Nephron progenitor cell (in vitro differentiated cells): ENCODE data around the gene PTMS.

Source experiments
- DNase-seq: peaks from one replicate; pipeline ENCODE4 v3.0.0; 2021
- H3K27ac Mint-ChIP-seq: 2 replicates; pipeline ENCODE4 v1.8.0; 2021; ENCODE audit warnings: mild to moderate bottlenecking, moderate library complexity, mixed read lengths
- H3K27me3 Mint-ChIP-seq: 2 replicates; pipeline ENCODE4 v1.8.0; 2021; ENCODE audit warnings: mild to moderate bottlenecking, low read depth, mixed read lengths; ENCODE audit not compliant: poor library complexity
- H3K36me3 Mint-ChIP-seq: 2 replicates; pipeline ENCODE4 v1.8.0; 2021; ENCODE audit warnings: low read depth, mixed read lengths
- H3K4me1 Mint-ChIP-seq: 2 replicates; pipeline ENCODE4 v1.8.0; 2021; ENCODE audit warnings: mixed read lengths
- H3K4me3 Mint-ChIP-seq: 2 replicates; pipeline ENCODE4 v1.8.0; 2021; ENCODE audit warnings: mild to moderate bottlenecking, moderate library complexity, mixed read lengths
- H3K9me3 Mint-ChIP-seq: 2 replicates; pipeline ENCODE4 v1.8.0; 2021; ENCODE audit warnings: mild to moderate bottlenecking, moderate library complexity, mixed read lengths
- TF ChIP-seq, protein P1 (sequence below): fragments of 200-600 bp; sonication (generic); IDR thresholded peaks from 2 replicates; pipeline ENCODE4 v1.5.0; 2021; ENCODE audit warnings: antibody characterized with exemption

The PTMS gene

GRCh38 chr12:6787309-6787708, 21.1 kb downstream of the PTMS start:
- Mint-ChIP-seq H3K4me1 (peaks cover 43% of the 10 kb centered on the region), H3K27me3 (peaks cover 3% of the 10 kb centered on the region), H3K36me3 (no peaks in the 10 kb centered on the region), H3K4me3 (no peak overlapping the region), H3K9me3 (no peaks in the 10 kb centered on the region), H3K27ac (no peak overlapping the region)
- TF ChIP-seq, protein P1, sequence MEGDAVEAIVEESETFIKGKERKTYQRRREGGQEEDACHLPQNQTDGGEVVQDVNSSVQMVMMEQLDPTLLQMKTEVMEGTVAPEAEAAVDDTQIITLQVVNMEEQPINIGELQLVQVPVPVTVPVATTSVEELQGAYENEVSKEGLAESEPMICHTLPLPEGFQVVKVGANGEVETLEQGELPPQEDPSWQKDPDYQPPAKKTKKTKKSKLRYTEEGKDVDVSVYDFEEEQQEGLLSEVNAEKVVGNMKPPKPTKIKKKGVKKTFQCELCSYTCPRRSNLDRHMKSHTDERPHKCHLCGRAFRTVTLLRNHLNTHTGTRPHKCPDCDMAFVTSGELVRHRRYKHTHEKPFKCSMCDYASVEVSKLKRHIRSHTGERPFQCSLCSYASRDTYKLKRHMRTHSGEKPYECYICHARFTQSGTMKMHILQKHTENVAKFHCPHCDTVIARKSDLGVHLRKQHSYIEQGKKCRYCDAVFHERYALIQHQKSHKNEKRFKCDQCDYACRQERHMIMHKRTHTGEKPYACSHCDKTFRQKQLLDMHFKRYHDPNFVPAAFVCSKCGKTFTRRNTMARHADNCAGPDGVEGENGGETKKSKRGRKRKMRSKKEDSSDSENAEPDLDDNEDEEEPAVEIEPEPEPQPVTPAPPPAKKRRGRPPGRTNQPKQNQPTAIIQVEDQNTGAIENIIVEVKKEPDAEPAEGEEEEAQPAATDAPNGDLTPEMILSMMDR: no peak
- DNase-seq: no peak

- no peak for DNase-seq
- H3K4me1 Mint-ChIP-seq: peaks cover 44% of the 10 kb centered on the region
- no peaks in the 10 kb centered on the region for H3K9me3 Mint-ChIP-seq
- no peak within 1 kb of the TSS for H3K4me3 Mint-ChIP-seq
- no peak within 1 kb of the TSS for H3K27ac Mint-ChIP-seq
- peaks cover 3% of the 10 kb centered on the region for H3K27me3 Mint-ChIP-seq
- no peaks in the 10 kb centered on the region for H3K36me3 Mint-ChIP-seq
- TF ChIP-seq, protein P1: no peak
These were observed 23.1 kb downstream of the PTMS start, which contains the start of gene CD4 for GRCh38 chr12:6788972-6789924. Gene CD4, plus strand, starts transcription at chr12:6789528. Its CDS starts 10,611 bp downstream, at chr12:6800139.

GRCh38 chr12:6790496-6791150, 24.5 kb downstream of the PTMS start:
- DNase-seq: no peak
- Mint-ChIP-seq H3K9me3 (no peaks in the 10 kb centered on the region), H3K4me1 (peaks cover 44% of the 10 kb centered on the region), H3K36me3 (no peaks in the 10 kb centered on the region), H3K4me3 (no peak overlapping the region), H3K27ac (no peak overlapping the region), H3K27me3 (peaks cover 3% of the 10 kb centered on the region)
- TF ChIP-seq, protein P1: no peak

- Mint-ChIP-seq H3K4me3 (no peak overlapping the region), H3K27me3 (peaks cover 3% of the 10 kb centered on the region), H3K27ac (peak overlapping the region; percentile 90), H3K4me1 (peaks cover 47% of the 10 kb centered on the region), H3K36me3 (no peaks in the 10 kb centered on the region), H3K9me3 (no peaks in the 10 kb centered on the region)
- DNase-seq: no peak
- TF ChIP-seq, protein P1: no peak
These were observed 25.9 kb downstream of the PTMS start for GRCh38 chr12:6791931-6792520.

DNA sequence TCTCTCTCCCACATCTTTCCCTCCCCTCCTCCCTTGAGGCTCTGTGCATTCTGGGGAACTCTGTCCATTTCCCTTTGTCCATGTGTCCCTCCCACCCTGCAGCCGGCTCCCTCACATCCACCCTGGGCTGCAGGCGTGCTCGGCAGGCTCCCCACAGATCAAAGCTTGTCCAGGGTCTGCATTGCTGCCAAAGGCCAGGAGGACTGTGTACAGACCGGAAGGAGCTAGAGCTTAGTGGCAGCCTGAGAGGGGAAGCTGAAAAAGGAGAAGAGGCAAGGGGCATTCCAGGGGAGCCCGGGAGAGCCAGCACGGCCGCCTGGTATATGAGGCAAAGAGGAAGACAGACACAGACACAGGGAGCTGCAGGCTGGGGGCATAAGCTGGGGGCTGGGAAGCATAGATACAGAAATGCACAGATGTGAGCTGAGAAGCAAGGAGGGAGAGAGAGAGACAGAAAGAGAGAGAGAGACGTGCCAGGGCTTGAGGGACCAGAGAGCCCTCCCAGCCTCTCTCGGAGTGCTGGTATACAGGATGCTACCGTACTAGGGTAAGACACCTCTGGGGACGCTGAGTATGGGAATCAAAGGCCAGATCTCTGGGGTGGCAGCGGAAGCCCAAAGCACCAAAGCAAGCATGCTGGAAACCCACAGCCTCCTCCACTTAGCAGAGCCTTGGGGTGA, 26.5 kb downstream of the PTMS start:
- TF ChIP-seq, protein P1: no peak
- H3K36me3 Mint-ChIP-seq: no peaks in the 10 kb centered on the region
- H3K4me3 Mint-ChIP-seq: peak overlapping the region; percentile 28
- peak; percentile 36 for DNase-seq
- peaks cover 3% of the 10 kb centered on the region for H3K27me3 Mint-ChIP-seq
- H3K27ac Mint-ChIP-seq: peak overlapping the region; percentile 90
- no peaks in the 10 kb centered on the region for H3K9me3 Mint-ChIP-seq
- H3K4me1 Mint-ChIP-seq: peaks cover 52% of the 10 kb centered on the region
